Measurements from ENCODE around the gene C9orf85.
"Not testable (repeated sequence)": the region's sequence is repeated elsewhere in the genome, so short reads cannot be mapped to it uniquely, and the experiment has no call there.

C9orf85 gene

GRCh38 chr9:71987471-71988371 is 76.3 kb downstream of the C9orf85 start:
- no peaks in the 10 kb centered on the region for H4K20me1 ChIP-seq (ENCODE audit: insufficient read depth, low read length)
- H3K9me3 ChIP-seq (replicated peaks; ENCODE audit: insufficient read depth, low read length): no peaks in the 10 kb centered on the region
- H2AFZ ChIP-seq (ENCODE audit: low read length): no peak overlapping the region
- no peak for DNase-seq
- H3K9ac ChIP-seq (ENCODE audit: low read length): no peak overlapping the region
- TF ChIP-seq CTCF (IDR thresholded peaks at IDR 0.05; ENCODE audit: low read length): no peak
- TF ChIP-seq EZH2 (optimal IDR thresholded peaks at IDR 0.05; ENCODE audit: low read depth, low read length): no peak
- no peak for TF ChIP-seq EZH2phosphoT487 (IDR thresholded peaks at IDR 0.05; ENCODE audit: low read length)
- H3K27me3 ChIP-seq (replicated peaks; ENCODE audit: insufficient read depth, low read length): no peaks in the 10 kb centered on the region
- H3K9me2 ChIP-seq (replicated peaks; ENCODE audit: insufficient read depth, low read length): no peaks in the 10 kb centered on the region
- H3K4me3 ChIP-seq (ENCODE audit: low read length): no peak overlapping the region
- no peaks in the 10 kb centered on the region for H3K36me3 ChIP-seq (replicated peaks; ENCODE audit: insufficient read depth, low read length)
- H3F3A ChIP-seq (ENCODE audit: insufficient read depth, low read length): no peaks in the 10 kb centered on the region
- no peak overlapping the region for H3K27ac ChIP-seq (ENCODE audit: low read length)
- H3K4me2 ChIP-seq (ENCODE audit: low read depth, low read length): no peak overlapping the region
- H3K79me2 ChIP-seq (ENCODE audit: low read length): no peaks in the 10 kb centered on the region
- H3K4me1 ChIP-seq (ENCODE audit: low read length): no peaks in the 10 kb centered on the region

- TF ChIP-seq EZH2phosphoT487 (IDR thresholded peaks at IDR 0.05; ENCODE audit: low read length) (no peak), EZH2 (optimal IDR thresholded peaks at IDR 0.05; ENCODE audit: low read depth, low read length) (no peak)
- no peak for DNase-seq
- no peaks in the 10 kb centered on the region for H3K27me3 ChIP-seq (replicated peaks; ENCODE audit: insufficient read depth, low read length)
These were observed 79.0 kb downstream of the C9orf85 start for GRCh38 chr9:71990466-71990865.

GRCh38 chr9:72005451-72005850 is 94.0 kb downstream of the C9orf85 start:
- Histone ChIP-seq H2AFZ (ENCODE audit: low read length) (no peak overlapping the region), H3K27ac (ENCODE audit: low read length) (no peak overlapping the region), H3K9ac (ENCODE audit: low read length) (no peak overlapping the region), H4K20me1 (ENCODE audit: insufficient read depth, low read length) (no peaks in the 10 kb centered on the region), H3K36me3 (replicated peaks; ENCODE audit: insufficient read depth, low read length) (no peaks in the 10 kb centered on the region), H3K9me3 (replicated peaks; ENCODE audit: insufficient read depth, low read length) (no peaks in the 10 kb centered on the region), H3K79me2 (ENCODE audit: low read length) (no peaks in the 10 kb centered on the region), H3K4me2 (ENCODE audit: low read depth, low read length) (no peak overlapping the region), H3F3A (ENCODE audit: insufficient read depth, low read length) (no peaks in the 10 kb centered on the region), H3K4me3 (ENCODE audit: low read length) (no peak overlapping the region), H3K27me3 (replicated peaks; ENCODE audit: insufficient read depth, low read length) (no peaks in the 10 kb centered on the region), H3K9me2 (replicated peaks; ENCODE audit: insufficient read depth, low read length) (no peaks in the 10 kb centered on the region), H3K4me1 (ENCODE audit: low read length) (no peaks in the 10 kb centered on the region)
- TF ChIP-seq EZH2 (optimal IDR thresholded peaks at IDR 0.05; ENCODE audit: low read depth, low read length) (no peak), CTCF (IDR thresholded peaks at IDR 0.05; ENCODE audit: low read length) (no peak), EZH2phosphoT487 (IDR thresholded peaks at IDR 0.05; ENCODE audit: low read length) (no peak)
- no peak for DNase-seq

More at GRCh38 chr9:71990466-71990865, 79.0 kb downstream of the C9orf85 start:
- H3K4me2 ChIP-seq (ENCODE audit: low read depth, low read length): no peak overlapping the region
- H3K9me2 ChIP-seq (replicated peaks; ENCODE audit: insufficient read depth, low read length): no peaks in the 10 kb centered on the region
- H3K9ac ChIP-seq (ENCODE audit: low read length): no peak overlapping the region
- no peak overlapping the region for H3K4me3 ChIP-seq (ENCODE audit: low read length)
- H2AFZ ChIP-seq (ENCODE audit: low read length): no peak overlapping the region
- H3K79me2 ChIP-seq (ENCODE audit: low read length): no peaks in the 10 kb centered on the region
- no peaks in the 10 kb centered on the region for H3K9me3 ChIP-seq (replicated peaks; ENCODE audit: insufficient read depth, low read length)
- H4K20me1 ChIP-seq (ENCODE audit: insufficient read depth, low read length): no peaks in the 10 kb centered on the region
- no peaks in the 10 kb centered on the region for H3K4me1 ChIP-seq (ENCODE audit: low read length)
- no peaks in the 10 kb centered on the region for H3K36me3 ChIP-seq (replicated peaks; ENCODE audit: insufficient read depth, low read length)
- no peak overlapping the region for H3K27ac ChIP-seq (ENCODE audit: low read length)
- H3F3A ChIP-seq (ENCODE audit: insufficient read depth, low read length): no peaks in the 10 kb centered on the region

- Histone ChIP-seq H2AFZ (ENCODE audit: low read length) (no peak overlapping the region), H3K79me2 (ENCODE audit: low read length) (no peaks in the 10 kb centered on the region), H4K20me1 (ENCODE audit: insufficient read depth, low read length) (no peaks in the 10 kb centered on the region), H3K4me3 (ENCODE audit: low read length) (no peak overlapping the region), H3F3A (ENCODE audit: insufficient read depth, low read length) (no peaks in the 10 kb centered on the region), H3K9me3 (replicated peaks; ENCODE audit: insufficient read depth, low read length) (no peaks in the 10 kb centered on the region), H3K9me2 (replicated peaks; ENCODE audit: insufficient read depth, low read length) (no peaks in the 10 kb centered on the region), H3K9ac (ENCODE audit: low read length) (no peak overlapping the region), H3K4me1 (ENCODE audit: low read length) (no peaks in the 10 kb centered on the region), H3K27ac (ENCODE audit: low read length) (no peak overlapping the region), H3K36me3 (replicated peaks; ENCODE audit: insufficient read depth, low read length) (no peaks in the 10 kb centered on the region), H3K27me3 (replicated peaks; ENCODE audit: insufficient read depth, low read length) (no peaks in the 10 kb centered on the region), H3K4me2 (ENCODE audit: low read depth, low read length) (no peak overlapping the region)
- no peak for DNase-seq
- TF ChIP-seq CTCF (IDR thresholded peaks at IDR 0.05; ENCODE audit: low read length) (no peak), EZH2phosphoT487 (IDR thresholded peaks at IDR 0.05; ENCODE audit: low read length) (no peak), EZH2 (optimal IDR thresholded peaks at IDR 0.05; ENCODE audit: low read depth, low read length) (no peak)
These were observed 95.1 kb downstream of the C9orf85 start for GRCh38 chr9:72006501-72006900.

- H3K4me2 ChIP-seq (ENCODE audit: low read depth, low read length); H3K27me3 ChIP-seq (replicated peaks; ENCODE audit: insufficient read depth, low read length); H3K27ac ChIP-seq (ENCODE audit: low read length); H3K79me2 ChIP-seq (ENCODE audit: low read length); H3K4me3 ChIP-seq (ENCODE audit: low read length); H3K4me1 ChIP-seq (ENCODE audit: low read length); H2AFZ ChIP-seq (ENCODE audit: low read length); H3K36me3 ChIP-seq (replicated peaks; ENCODE audit: insufficient read depth, low read length); H4K20me1 ChIP-seq (ENCODE audit: insufficient read depth, low read length); H3K9me2 ChIP-seq (replicated peaks; ENCODE audit: insufficient read depth, low read length); H3K9ac ChIP-seq (ENCODE audit: low read length); H3F3A ChIP-seq (ENCODE audit: insufficient read depth, low read length); H3K9me3 ChIP-seq (replicated peaks; ENCODE audit: insufficient read depth, low read length); DNase-seq: not testable (repeated sequence)
These were observed 96.3 kb downstream of the C9orf85 start for GRCh38 chr9:72007726-72008125.

All from MM.1S (cell line).